Adipocyte (in vitro differentiated cells): ENCODE measurements around the gene PRMT2.
"Not testable (repeated sequence)": the region's sequence is repeated elsewhere in the genome, so short reads cannot be mapped to it uniquely, and the experiment has no call there.

Experiments
- DNase-seq: peaks from one replicate; pipeline ENCODE4 v3.0.0-alpha.2; 2015; ENCODE audit warnings: low read depth
- H3K27me3 ChIP-seq: replicated peaks from 2 replicates; pipeline ENCODE4 v1.7.0; 2013; ENCODE audit warnings: mild to moderate bottlenecking, low read length, moderate library complexity; ENCODE audit not compliant: control insufficient read depth, insufficient read depth
- H3K36me3 ChIP-seq: 2 replicates; pipeline ENCODE4 v1.7.0; 2013; ENCODE audit warnings: low read length, mild to moderate bottlenecking, moderate library complexity; ENCODE audit not compliant: control insufficient read depth, insufficient read depth, severe bottlenecking
- H3K4me1 ChIP-seq: 2 replicates; pipeline ENCODE4 v1.7.0; 2013; ENCODE audit warnings: mild to moderate bottlenecking, low read length, moderate library complexity; ENCODE audit not compliant: control insufficient read depth, insufficient read depth
- H3K4me3 ChIP-seq: 2 replicates; pipeline ENCODE4 v1.7.0; 2013; ENCODE audit warnings: mild to moderate bottlenecking, low read length, moderate library complexity
- H3K9ac ChIP-seq: 2 replicates; pipeline ENCODE4 v1.7.0; 2013; ENCODE audit warnings: mild to moderate bottlenecking, low read length, moderate library complexity
- H3K9me3 ChIP-seq: 2 replicates; pipeline ENCODE4 v1.7.0; 2013; ENCODE audit warnings: mild to moderate bottlenecking, low read length, moderate library complexity; ENCODE audit not compliant: control insufficient read depth

Gene PRMT2

DNA sequence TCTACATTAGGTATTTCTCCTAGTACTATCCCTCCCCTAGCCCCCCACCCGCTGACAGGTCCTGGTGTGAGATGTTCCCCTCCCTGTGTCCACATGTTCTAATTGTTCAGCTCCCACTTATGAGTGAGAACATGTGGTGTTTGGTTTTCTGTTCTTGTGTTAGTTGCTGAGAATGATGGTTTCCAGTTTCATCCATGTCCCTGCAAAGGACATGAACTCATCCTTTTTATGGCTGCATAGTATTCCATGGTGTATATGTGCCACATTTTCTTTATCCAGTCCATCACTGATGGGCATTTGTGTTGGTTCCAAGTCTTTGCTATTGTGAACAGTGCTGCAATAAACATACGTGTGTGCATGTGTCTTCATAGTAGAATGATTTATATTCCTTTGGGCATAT is 4.6 kb upstream of the PRMT2 start:
- not testable (repeated sequence) for H3K4me1 ChIP-seq, H3K9ac ChIP-seq

DNA sequence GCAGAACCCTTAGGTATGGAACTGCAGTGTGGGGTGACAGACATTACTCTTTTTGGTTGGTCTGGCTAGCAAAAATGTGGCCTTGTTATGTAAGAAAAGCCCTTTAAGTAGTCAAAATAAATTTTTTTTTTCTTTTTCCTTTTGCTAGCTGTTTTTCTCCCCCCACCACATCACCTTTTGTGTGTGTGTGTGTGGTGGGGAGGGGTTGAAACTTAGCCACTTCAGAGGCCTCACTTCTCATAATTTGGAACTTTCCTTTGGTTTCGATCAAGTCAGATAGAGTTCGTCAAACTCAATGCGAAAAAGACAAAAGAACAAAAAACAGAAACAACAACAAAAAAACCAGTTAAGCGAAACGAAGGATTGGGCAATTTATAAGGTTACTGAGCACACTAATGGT is 1.9 kb upstream of the PRMT2 start:
- Histone ChIP-seq H3K4me1 (peaks cover 32% of the 10 kb centered on the region), H3K36me3 (peaks cover 6% of the 10 kb centered on the region), H3K9me3 (no peaks in the 10 kb centered on the region), H3K4me3 (no peak overlapping the region), H3K27me3 (peaks cover 1% of the 10 kb centered on the region), H3K9ac (no peak overlapping the region)
- no peak for DNase-seq

More for the DNA sequence above, 4.6 kb upstream of the PRMT2 start:
- not testable (repeated sequence) for H3K36me3 ChIP-seq, DNase-seq, H3K9me3 ChIP-seq, H3K4me3 ChIP-seq
- peaks cover 12% of the 10 kb centered on the region for H3K27me3 ChIP-seq

DNA sequence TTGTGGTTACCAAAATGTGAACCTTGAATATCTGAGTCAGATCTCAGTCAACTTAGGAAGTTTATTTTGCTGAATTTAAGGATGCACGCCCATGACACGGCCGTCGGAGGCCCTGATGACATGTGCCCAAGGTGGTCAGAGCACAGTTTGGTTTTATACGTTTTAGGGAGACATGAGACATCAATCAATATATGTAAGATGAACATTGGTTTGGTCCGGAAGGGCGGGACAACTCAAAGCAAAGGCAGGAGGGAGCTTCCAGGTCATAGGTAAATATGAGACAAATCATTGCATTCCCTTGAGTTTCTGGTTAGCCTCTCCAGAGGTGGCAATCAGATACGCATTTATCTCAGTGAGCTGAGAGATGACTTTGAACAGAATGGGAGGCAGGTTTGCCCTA is 1.0 kb upstream of the PRMT2 start:
- H3K27me3 ChIP-seq, result no peaks in the 10 kb centered on the region
- H3K36me3 ChIP-seq, result peaks cover 6% of the 10 kb centered on the region
- no peaks in the 10 kb centered on the region for H3K9me3 ChIP-seq

DNA sequence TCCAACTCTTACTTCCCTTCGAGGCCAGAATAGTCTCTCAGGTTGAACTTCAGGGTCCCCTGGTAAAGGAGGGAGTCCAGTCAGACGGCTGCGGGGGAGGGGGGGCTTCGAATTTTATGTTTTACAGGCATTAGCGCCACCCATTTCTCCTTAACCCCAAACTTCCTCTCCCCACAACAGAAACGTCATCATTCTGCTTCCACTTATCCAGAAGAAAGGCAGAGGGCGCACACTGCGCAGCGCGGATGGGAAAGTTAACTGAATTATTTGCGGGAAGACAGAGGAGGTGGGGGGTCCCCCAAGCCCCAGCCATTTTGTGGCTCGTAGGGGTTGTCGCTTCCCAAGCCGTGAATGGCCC is 529 bp upstream of the PRMT2 start:
- H3K27me3 ChIP-seq, result no peaks in the 10 kb centered on the region
- peak overlapping the region; percentile 94 for H3K4me3 ChIP-seq
- peaks cover 44% of the 10 kb centered on the region for H3K4me1 ChIP-seq
- peak overlapping the region; percentile 97 for H3K9ac ChIP-seq
- peaks cover 6% of the 10 kb centered on the region for H3K36me3 ChIP-seq
- peak; percentile 89 for DNase-seq
- H3K9me3 ChIP-seq, result no peaks in the 10 kb centered on the region

More for the DNA sequence above, 1.0 kb upstream of the PRMT2 start:
- Histone ChIP-seq H3K9ac (peak overlapping the region; percentile 97), H3K4me1 (peaks cover 40% of the 10 kb centered on the region), H3K4me3 (peak overlapping the region; percentile 94)
- DNase-seq, result no peak

DNA sequence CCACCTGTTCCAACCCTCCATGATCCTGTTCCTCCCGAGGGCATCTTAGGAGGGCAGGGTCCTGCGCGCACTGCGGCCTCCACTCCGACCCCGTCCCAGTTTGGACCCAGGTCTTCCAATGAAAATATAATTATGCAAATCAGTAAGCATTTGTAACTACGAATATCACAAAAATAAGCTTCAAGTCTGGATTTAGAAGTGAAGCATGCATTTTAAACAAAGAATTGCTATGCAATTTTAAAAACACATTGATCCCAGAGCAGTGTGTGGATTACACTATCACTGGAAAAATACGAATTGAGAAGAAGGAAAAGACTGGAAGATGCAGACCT is 673 bp downstream of the PRMT2 start:
- no peak for DNase-seq
- Histone ChIP-seq H3K27me3 (no peaks in the 10 kb centered on the region), H3K36me3 (peaks cover 8% of the 10 kb centered on the region), H3K4me1 (peaks cover 44% of the 10 kb centered on the region), H3K9me3 (no peaks in the 10 kb centered on the region), H3K9ac (peak overlapping the region; percentile 97), H3K4me3 (peak overlapping the region; percentile 94)

DNA sequence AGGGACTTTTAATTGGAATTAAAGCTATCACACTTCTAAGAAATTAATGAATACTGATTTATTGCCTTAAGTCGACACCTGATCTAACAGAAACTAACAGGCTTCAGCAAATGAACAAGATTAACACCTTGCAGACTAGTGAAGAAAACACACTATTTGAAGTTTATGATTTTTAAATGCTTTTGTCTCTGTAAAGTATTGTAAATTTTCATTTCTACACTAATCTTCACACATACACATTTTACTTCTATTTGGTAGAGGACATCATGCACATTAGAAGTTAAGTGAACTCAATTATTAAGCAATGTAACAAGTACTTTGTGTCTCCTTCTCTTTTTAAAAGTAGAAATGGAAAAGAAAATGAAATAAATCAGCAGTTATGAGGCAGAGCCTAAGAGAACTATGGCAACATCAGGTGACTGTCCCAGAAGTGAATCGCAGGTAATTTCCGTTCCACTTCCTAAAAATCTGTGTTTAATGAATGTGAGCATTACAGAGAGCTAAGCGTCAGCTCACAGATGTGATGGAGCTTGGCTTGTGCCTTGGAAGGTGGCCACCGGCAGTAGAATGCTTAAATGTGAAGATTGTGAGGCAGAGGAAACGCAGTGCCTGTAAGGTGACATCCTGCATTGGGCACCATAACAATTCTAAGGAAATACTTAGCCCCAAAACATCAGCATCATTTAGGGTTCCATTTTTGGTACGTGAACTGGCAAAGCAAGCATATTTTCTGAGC is 1.2 kb downstream of the PRMT2 start:
- no peak for DNase-seq
- Histone ChIP-seq H3K9ac (peak overlapping the region; percentile 97), H3K4me3 (peak overlapping the region; percentile 94), H3K9me3 (no peaks in the 10 kb centered on the region), H3K36me3 (peaks cover 13% of the 10 kb centered on the region), H3K4me1 (peaks cover 44% of the 10 kb centered on the region), H3K27me3 (no peaks in the 10 kb centered on the region)

DNA sequence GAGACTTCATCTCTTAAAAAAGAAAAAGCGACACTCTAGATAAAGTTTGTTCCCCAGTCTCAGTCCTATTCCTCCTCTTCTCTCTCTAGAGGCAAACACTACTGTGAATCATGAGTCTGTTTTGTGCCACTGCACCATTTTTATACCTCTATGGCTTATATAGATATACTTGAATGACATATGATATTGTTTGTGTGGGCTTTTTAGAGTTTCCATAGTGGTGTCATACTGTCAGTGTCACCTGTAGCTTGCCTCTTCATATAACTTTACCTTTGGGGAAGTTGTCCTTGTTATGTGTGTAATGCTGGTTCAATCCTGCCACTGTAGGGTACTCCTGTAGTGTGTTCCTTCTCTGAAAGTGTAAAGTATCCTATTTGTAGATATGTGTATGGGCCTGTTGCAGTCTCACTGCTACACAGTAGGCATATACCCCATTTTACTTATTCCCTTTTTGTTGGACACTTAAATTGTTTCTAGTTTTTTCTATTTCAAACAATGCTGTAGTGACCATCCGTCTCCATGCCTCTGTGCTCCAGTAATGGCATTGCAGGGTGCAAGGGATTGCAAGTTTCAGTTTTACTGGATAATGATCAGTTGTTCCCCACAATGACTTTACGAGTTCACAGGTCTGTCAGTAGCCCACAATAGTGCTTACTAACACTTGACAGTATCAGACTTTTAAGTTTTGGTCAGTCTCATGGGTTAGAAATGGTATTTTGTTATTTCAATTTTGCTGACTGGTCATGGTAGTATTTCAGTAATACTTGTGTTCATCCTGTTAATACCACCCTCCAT is 2.7 kb downstream of the PRMT2 start:
- Histone ChIP-seq H3K4me3 (peak overlapping the region; percentile 94), H3K9me3 (no peaks in the 10 kb centered on the region), H3K27me3 (no peaks in the 10 kb centered on the region), H3K36me3 (peaks cover 23% of the 10 kb centered on the region), H3K4me1 (peaks cover 44% of the 10 kb centered on the region), H3K9ac (no peak overlapping the region)
- no peak for DNase-seq

DNA sequence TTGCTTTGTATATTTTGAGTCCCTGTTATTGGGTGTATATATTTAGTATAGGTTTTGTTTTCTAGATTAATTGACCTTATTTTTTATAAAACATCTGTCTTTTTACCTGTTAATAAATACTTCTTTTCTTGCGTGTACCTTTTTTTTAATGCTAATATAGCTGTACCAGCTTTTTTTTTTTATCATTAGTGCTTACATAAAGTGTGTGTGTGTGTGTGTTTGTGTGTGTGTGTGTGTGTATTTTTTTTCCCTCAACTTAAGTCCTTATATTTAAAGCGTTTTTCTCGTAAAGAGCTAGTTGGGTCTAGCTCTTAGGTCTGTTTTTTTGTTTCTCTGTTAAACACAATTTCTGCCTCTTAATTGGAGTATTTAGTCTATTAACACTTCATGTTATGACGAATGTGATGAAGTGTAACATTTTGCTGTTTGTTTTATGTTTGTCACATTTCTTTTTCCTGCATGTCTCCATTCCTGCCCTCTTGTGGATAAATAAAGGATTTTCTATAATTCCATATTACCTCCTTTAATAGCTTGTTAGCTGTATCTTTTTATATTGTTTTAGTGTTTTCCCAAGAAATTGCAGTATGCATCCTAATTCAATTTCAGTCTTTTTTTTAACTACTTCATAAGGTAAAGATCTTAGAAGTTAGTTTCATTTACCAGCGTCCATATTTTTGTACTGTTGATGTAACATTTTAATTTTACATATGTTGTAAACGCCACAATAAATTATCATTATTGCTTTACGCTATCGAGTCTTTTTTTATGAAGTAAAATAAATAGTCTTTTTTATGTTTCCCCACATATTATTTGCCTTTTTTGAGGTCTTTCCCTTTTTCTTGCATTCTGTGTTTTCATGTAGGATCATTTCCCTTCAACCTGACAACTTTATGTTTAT is 4.3 kb downstream of the PRMT2 start:
- Histone ChIP-seq H3K9me3 (no peaks in the 10 kb centered on the region), H3K36me3 (peaks cover 38% of the 10 kb centered on the region), H3K4me1 (peaks cover 39% of the 10 kb centered on the region), H3K27me3 (no peaks in the 10 kb centered on the region), H3K4me3 (no peak overlapping the region), H3K9ac (peak overlapping the region; percentile 25)
- peak; percentile 65 for DNase-seq

DNA sequence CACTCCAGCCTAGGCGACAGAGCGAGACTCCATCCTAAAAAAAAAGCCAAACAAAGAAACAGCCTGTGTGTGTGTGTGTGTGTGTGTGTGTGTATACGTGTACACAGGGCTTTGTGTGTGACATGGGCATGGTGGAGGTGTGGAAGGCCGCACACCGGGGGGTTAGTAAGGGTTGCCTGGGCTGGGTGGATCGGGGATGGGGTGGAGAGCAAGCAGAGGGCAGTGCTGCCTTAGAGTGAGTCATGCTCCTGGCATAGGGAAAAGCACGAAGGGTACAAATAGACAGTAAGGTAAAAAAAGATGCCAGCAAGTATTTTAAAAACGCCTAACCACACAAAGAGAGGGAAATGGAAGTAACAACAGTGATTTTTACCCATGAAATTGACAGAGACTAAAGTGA is 6.2 kb downstream of the PRMT2 start:
- Histone ChIP-seq H3K4me1 (peaks cover 30% of the 10 kb centered on the region), H3K27me3 (no peaks in the 10 kb centered on the region), H3K9ac (no peak overlapping the region), H3K9me3 (no peaks in the 10 kb centered on the region), H3K36me3 (peaks cover 58% of the 10 kb centered on the region), H3K4me3 (no peak overlapping the region)
- no peak for DNase-seq

DNA sequence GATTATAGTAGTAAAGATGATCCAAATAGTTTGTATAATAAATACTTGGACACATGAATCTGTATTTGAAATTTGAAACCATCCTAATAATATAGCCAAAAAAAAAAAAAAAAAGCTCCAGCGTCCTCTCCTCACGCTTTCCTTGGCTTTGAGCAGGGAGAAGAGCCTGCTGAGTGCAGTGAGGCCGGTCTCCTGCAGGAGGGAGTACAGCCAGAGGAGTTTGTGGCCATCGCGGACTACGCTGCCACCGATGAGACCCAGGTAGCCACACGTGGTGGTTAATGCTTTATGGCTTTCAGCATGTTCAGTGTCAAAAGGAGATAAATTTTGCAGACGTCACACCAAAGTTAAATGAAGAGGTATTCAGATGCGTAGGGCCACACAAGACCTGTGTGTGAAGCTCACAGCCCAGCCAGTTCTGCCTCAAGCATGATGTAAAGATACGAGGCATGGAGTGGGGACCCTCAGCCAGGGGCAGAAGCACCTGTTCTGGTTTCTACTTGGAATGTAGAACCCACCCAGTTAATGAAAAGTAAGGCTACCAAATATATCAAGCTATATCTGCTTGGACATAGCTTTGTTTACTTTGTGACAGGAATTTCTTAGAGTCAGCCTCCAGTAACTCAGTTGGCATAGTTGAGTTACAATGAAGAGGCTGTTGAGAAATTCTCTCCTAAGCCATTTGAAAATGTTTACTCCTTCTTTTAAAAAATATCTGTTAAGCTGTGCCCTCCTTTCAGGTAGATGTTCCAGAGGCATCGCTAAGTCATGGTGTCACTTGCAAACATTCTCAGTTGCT is 8.1 kb downstream of the PRMT2 start:
- Histone ChIP-seq H3K9ac (no peak overlapping the region), H3K9me3 (no peaks in the 10 kb centered on the region), H3K4me3 (no peak overlapping the region), H3K36me3 (peaks cover 69% of the 10 kb centered on the region), H3K4me1 (peaks cover 11% of the 10 kb centered on the region), H3K27me3 (no peaks in the 10 kb centered on the region)
- no peak for DNase-seq
